ENCODE data around the gene UPK1A.

GRCh38 chr19:35718345-35719041, 52.2 kb downstream of the UPK1A start:
- TF ChIP-seq BHLHE40 (IDR thresholded peaks at IDR 0.05; ENCODE audit: borderline replicate concordance) (no peak), SP1 (IDR thresholded peaks at IDR 0.05) (no peak), NFRKB (IDR thresholded peaks at IDR 0.05) (no peak), ARNT (IDR thresholded peaks at IDR 0.05) (no peak), ELF4 (IDR thresholded peaks at IDR 0.05) (no peak), FOXA1 (IDR thresholded peaks at IDR 0.05) (no peak), LEF1 (IDR thresholded peaks at IDR 0.05; ENCODE audit: borderline replicate concordance) (no peak), ZNF384 (IDR thresholded peaks at IDR 0.05) (no peak), TARDBP (IDR thresholded peaks at IDR 0.05) (no peak), CTBP1 (IDR thresholded peaks at IDR 0.05; ENCODE audit: borderline replicate concordance) (no peak), FOXK2 (IDR thresholded peaks at IDR 0.05) (no peak), HDGF (IDR thresholded peaks at IDR 0.05; ENCODE audit: borderline replicate concordance) (no peak), SUZ12 (IDR thresholded peaks at IDR 0.05) (no peak), FOXM1 (IDR thresholded peaks at IDR 0.05; ENCODE audit: borderline replicate concordance) (no peak)
